Cardiac muscle cell (in vitro differentiated cells and primary cell): ENCODE measurements around the gene IGFBP6. TPM values are rescaled to one million over a fixed set of nuclear protein-coding genes. Genes with fewer than 3 reads are reported as not detected.
A peak's percentile ranks its signal among the peaks of the same experiment; 100 is the strongest.

Source experiments
- DNase-seq, 2 donors: peaks; one replicate each; pipeline versions ENCODE4 v3.0.0 to v3.0.0-alpha.2; 2010 to 2017; ENCODE audit warnings: low read depth in 1 of 2, low spot score in 1 of 2
- H3K27ac ChIP-seq: fragments of 200-600 bp; sonication (generic); 2 replicates; pipeline ENCODE4 v1.5.1; 2016
- H3K27me3 ChIP-seq: fragments of 200-600 bp; sonication (generic); 2 replicates; pipeline ENCODE4 v1.6.0; 2016; ENCODE audit warnings: control low read depth
- H3K36me3 ChIP-seq: fragments of 200-600 bp; sonication (generic); 2 replicates; pipeline ENCODE4 v1.5.1; 2016; ENCODE audit warnings: control low read depth
- H3K4me1 ChIP-seq: fragments of 200-600 bp; sonication (generic); 2 replicates; pipeline ENCODE4 v1.8.1; 2017; ENCODE audit warnings: low read depth, mild to moderate bottlenecking, mixed run types
- H3K4me3 ChIP-seq: fragments of 200-600 bp; sonication (generic); 2 replicates; pipeline ENCODE4 v1.5.1; 2016; ENCODE audit warnings: mild to moderate bottlenecking
- H3K9me3 ChIP-seq: fragments of 200-600 bp; sonication (generic); 2 replicates; pipeline ENCODE4 v1.5.1; 2017; ENCODE audit warnings: low read depth, mild to moderate bottlenecking, control low read depth
- CTCF ChIP-seq: IDR thresholded peaks from 2 replicates; pipeline ENCODE4 v1.5.1; 2012; ENCODE audit warnings: low read depth, mild to moderate bottlenecking, low read length
- polyA plus RNA-seq: library from polyadenylated mRNA; unstranded; fragments of >200 nt; fragmentation: Nextera tagmentation; extraction: Ambion mirVana; gene quantifications from 2 replicates; pipeline ENCODE4 v1.2.1, GENCODE V29; 2016
- total RNA-seq: library from RNA; depleted of rRNA; stranded (reverse); fragments of >200 nt; gene quantifications from 2 replicates; pipeline ENCODE4 v1.2.3, GENCODE V29; 2016

Gene IGFBP6
- total and polyA plus RNA-seq, 2 experiments from 2014 or later = 58.9 to 109 TPM

GRCh38 chr12:53101266-53101665 is 3.8 kb downstream of the IGFBP6 start:
- Histone ChIP-seq H3K4me3 (no peak overlapping the region), H3K27me3 (peaks cover 2% of the 10 kb centered on the region), H3K36me3 (no peaks in the 10 kb centered on the region), H3K27ac (no peak overlapping the region), H3K9me3 (no peaks in the 10 kb centered on the region), H3K4me1 (peaks cover 39% of the 10 kb centered on the region)
- no peak for DNase-seq
- TF ChIP-seq CTCF = no peak

DNA sequence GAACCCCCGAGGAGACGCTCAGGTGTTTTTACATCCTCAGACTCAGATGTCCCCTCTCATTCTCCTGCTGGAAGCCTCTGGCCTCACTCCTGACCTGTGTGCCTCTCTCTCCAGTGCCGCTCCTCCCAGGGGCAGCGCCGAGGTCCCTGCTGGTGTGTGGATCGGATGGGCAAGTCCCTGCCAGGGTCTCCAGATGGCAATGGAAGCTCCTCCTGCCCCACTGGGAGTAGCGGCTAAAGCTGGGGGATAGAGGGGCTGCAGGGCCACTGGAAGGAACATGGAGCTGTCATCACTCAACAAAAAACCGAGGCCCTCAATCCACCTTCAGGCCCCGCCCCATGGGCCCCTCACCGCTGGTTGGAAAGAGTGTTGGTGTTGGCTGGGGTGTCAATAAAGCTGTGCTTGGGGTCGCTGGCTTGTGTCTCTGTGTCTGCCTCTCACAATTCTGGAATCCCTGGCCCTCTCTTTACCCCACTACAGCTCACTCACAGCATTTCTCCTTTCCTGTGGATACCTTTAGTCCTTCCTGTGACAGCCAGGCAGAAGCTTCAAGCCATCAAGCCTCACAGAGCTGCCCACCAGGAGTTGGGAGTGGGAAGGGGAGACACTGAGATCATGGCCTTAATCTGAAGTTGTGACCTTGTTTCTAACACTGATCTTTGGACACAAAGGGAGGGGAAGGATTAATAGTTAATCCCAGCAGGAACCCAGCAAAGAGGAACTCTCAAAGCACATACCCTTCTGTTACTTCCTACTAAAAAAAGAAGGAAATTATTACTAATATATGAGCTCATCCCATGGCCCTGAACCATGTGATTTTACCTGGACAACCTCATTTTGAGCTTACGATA is 4.7 kb downstream of the IGFBP6 start:
- Histone ChIP-seq H3K4me1 (peaks cover 39% of the 10 kb centered on the region), H3K36me3 (no peaks in the 10 kb centered on the region), H3K9me3 (no peaks in the 10 kb centered on the region), H3K4me3 (no peak overlapping the region), H3K27ac (peak overlapping the region; percentile 42), H3K27me3 (no peaks in the 10 kb centered on the region)
- no peak for TF ChIP-seq CTCF
- no peak for DNase-seq

- no peak for TF ChIP-seq CTCF
- Histone ChIP-seq H3K4me1 (peaks cover 39% of the 10 kb centered on the region), H3K27me3 (no peaks in the 10 kb centered on the region), H3K27ac (peak within 1 kb of the TSS; percentile 42), H3K4me3 (no peak within 1 kb of the TSS), H3K9me3 (no peaks in the 10 kb centered on the region), H3K36me3 (no peaks in the 10 kb centered on the region)
- DNase-seq = peak in 1 of 2 donors; percentile 31
Measured at GRCh38 chr12:53102883-53103807, 5.7 kb downstream of the IGFBP6 start, which contains the start of gene SOAT2. TSS of gene SOAT2 (plus strand) at chr12:53103486. CDS start at chr12:53103578, 92 bp downstream.

DNA sequence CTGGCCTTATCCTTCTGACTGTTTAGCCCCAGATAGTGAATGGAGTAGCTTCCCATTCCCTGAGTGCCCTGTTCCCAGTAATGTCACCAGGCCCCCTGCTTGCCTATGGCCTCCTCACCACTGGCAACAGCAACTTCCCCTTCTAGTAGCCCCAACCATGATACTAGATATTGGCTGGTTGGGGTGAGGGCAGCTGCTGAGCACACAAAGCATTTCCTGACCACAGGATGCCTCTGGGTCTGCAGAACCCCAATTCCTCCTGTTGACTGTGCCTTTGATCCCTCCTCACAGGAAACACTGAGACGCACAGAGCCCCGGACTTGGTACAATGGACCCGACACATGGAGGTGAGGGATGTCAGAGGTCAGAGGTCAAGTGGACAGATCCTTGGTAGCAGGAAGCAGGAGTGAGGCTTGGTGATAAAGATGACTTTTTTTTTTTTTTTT is 6.4 kb downstream of the IGFBP6 start:
- Histone ChIP-seq H3K36me3 (no peaks in the 10 kb centered on the region), H3K27me3 (no peaks in the 10 kb centered on the region), H3K9me3 (no peaks in the 10 kb centered on the region), H3K4me3 (no peak overlapping the region), H3K27ac (peak overlapping the region; percentile 42), H3K4me1 (peaks cover 31% of the 10 kb centered on the region)
- no peak for DNase-seq
- no peak for TF ChIP-seq CTCF

GRCh38 chr12:53105256-53105655 is 7.8 kb downstream of the IGFBP6 start:
- H3K27ac ChIP-seq = no peak overlapping the region
- H3K27me3 ChIP-seq = no peaks in the 10 kb centered on the region
- no peak for TF ChIP-seq CTCF
- peaks cover 25% of the 10 kb centered on the region for H3K4me1 ChIP-seq
- no peaks in the 10 kb centered on the region for H3K36me3 ChIP-seq
- DNase-seq = no peak
- no peaks in the 10 kb centered on the region for H3K9me3 ChIP-seq
- H3K4me3 ChIP-seq = no peak overlapping the region
